Measurements from ENCODE around the gene IP6K3.

IP6K3 gene

DNA sequence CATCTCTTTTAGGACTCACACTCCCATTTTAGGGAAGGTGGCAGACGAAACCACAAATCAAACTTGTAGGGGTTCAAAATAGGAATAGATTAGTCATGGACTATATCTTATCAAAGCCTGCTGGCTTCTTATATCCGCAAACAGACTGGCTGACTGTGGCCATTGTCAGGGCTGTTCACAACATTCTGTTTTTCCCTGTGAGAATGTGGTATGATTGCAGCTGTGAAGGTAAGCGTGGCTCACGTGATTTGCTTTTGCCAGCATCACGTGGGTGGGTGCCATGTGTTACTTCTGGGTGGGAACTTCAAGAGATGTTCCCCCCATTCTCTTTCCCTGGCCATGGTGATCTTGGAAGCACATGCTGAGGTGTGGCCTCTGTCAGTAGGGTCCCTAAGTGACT, 5.9 kb downstream of the IP6K3 start:
- DNase-seq (ENCODE audit: low spot score) = no peak

DNA sequence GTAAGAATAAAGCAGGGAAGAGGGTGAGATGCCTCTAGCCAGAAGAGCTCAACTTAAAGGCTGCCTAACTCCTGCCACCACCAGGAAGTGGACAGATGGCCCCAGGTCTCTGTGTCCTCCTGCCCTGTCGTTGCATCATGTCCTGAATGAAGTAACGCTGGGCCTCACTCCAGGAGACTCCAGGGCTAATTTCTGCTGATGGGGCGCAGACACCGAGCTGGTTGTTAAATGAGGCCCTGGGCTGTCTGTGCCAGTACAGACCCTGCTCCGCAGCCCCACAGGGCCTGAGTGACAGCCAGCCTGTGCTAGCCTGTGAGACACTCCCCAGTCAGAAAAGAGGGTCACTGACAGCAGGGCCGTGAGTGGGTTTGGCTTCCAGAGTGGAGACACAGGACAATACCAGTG, 6.5 kb downstream of the IP6K3 start:
- no peak for DNase-seq (ENCODE audit: low spot score)

DNA sequence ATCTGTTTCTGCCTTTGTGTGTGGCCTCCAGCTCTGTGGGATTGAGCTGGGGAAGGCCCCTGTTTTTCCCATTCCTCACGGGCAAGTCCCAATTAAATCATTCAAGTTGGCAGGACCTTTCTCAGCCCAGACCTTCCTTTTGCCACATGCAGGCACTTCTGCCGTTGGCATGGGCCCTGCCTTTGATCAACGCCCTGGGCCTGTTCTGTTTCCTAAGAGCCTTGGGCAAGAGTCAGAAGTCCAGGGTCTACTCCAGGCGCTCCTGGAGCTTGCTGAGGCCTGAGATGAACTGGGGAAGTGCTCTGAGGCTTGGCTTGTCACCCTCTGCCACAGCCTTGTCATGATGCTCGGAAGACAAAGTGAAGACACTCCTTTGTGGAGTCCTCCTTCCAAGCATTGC, 7.1 kb downstream of the IP6K3 start:
- DNase-seq (ENCODE audit: low spot score) = no peak

DNA sequence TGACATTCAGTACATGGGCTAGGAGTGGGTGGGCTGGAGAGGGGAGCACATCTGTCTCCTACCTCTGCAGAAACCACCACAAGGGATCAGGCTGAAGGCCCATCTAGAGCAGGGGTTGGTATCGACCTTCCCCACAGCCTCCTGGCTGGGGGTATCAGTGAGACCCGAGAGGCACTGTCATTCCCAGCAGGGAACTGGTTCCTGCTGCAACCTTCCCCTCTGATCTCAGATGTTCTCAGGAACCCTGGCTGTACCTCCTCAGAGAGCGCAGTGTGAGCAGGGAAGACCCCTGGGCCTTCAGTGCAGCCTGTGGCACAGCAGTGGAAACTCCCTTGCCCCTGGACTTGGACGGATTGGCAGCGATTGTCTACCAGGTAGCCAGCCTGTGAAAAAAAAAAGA, 7.8 kb downstream of the IP6K3 start:
- DNase-seq (ENCODE audit: low spot score) = no peak

DNA sequence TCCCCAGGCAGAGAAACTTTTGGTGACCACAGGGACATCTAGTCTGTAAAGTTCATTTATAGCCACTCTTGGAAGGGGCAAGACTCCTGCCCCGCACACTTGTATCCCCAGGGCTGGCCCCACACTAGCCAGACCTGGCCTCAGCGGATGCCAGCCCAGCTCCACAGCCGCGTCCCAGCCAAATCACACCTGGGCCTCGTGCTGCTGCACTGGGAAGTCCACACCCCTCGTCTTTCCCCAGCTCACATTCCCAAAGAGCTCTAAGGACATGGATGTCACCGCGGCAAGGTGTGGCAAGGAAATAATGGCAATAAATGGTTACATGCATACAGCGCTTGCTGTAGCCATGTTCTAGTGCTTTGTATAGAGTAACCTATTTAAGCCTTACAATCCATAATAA, 8.6 kb downstream of the IP6K3 start:
- no peak for DNase-seq (ENCODE audit: low spot score)

DNA sequence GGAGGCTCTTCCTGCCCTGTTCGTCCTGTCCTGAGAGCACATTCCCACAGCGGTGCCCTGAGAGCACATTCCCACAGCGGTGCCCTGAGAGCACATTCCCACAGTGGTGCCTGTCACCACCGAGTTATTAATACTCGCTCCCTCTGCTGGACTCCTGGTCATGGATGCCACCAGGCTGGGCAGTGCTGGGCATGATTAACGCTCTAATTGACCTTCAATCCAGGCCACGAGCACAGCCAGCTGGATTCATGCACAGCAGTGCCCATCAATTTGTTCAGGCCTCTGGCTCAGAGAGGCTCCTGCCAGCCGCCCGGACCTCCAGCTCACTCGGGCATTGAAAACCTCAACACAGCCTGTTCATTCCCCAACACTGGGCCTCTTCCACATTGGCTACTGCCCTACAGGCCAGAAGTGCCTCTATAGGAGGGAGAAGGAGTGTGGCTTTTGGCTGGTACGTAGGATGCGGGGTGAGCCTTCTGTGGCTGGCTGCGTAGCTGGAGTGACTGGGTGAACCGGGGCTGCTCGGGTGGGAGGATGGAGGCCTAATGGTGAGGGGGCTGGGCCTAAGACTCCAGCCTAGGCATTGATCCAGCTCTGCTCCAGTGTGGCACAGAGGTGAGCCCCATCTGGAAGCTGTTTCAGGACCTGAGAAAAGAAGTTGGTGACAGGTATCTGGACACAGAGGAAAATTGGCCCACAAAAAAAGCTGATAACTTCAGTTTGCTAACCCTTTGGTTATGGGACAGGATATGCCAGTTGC, 9.3 kb downstream of the IP6K3 start:
- no peak for DNase-seq (ENCODE audit: low spot score)

DNA sequence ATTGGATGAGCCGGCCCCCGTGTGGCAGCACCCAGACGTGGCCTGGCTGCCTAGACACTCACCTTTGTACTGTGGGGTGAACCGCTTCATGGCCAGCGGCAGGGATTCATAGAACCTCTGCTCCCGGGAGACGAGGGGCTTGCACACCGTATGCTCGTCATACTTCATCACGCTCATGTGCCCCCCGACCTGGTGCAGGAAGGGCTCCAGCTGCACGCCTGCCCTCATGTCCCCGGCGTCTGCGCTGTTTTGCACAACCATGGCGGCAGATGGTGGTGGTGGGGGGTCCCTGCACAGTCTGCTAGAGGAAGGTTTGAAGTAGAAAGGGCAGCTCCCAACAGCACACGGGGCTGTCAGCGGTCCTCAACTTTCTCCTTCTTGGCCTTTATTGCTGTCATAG, 11.5 kb downstream of the IP6K3 start:
- DNase-seq (ENCODE audit: low spot score) = no peak

DNA sequence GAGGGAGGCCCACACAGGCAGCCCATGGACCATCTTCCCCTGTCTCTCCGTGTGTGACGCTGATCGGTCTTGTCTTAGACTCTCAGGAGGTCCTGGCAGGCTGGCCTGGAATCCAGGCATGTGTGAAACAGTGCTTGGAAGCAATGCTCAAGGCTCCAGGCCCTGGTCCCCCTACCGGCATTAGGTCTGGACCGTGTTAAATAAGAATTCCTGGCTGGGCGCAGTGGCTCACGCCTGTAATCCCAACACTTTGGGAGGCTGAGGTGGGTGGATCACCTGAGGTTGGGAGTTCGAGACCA, 13.0 kb downstream of the IP6K3 start:
- no peak for DNase-seq (ENCODE audit: low spot score)

DNA sequence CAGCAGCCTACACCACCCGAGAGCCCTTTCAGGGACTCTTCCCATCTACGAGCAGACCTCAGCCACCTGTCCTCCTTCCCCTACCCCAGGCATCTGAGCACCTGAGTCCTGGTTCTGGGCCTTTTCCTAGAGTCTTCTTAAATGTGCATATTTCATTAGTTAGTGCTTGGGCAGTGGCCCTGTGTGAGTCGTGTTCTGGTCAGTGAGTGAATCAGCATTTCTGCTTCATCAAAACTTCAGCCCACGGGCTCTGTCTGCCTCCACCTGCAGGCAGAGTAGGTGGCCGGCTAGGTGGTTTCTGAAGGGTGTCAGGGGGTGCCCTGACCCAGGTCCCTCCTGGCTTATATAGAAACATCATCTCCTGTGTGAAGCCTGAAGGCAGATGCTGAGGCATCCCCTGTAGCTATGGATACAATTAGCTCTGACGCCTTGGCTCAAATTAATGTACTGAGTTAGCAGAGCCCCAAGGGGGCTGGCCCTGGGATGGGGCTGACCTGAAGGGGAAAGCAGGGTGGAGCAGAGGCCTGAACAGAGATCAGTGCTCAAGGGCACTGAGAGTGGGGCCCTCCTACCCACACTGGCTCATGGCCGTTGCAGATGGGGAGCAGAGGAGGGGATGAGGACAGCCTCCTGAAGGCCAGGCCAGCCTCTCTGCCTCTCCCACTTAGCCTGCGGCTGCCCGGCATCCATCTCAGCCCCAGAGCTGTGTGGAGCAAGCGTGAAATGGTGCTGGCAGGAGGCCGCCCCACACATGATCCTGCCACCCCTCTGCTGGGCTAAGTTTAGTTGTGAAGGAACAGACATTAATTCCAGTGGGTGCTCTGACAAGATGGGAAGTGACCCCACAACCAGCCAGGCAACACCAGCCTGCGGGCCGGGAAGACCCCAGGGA, 13.6 kb downstream of the IP6K3 start:
- DNase-seq (ENCODE audit: low spot score) = no peak

DNA sequence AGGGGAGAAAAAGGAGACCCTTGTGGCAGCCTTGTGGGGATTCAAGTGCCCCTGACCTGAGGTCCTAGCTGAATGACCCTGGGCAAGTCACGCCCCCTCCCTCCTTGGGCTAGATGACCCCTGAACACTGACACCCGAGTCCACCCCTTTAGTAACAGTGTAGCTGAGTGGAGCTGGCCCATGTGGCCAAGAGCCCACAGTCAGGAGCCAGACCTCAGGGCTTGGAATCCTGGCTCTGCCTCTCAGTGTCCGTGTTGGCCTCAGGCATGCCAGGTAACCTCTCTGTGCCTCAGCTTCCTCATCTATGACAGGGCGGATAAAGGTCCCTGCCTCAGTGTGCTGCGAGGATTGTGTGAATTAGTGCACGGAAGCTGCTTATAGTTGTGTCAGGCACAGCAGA, 14.3 kb downstream of the IP6K3 start:
- DNase-seq (ENCODE audit: low spot score) = no peak

DNA sequence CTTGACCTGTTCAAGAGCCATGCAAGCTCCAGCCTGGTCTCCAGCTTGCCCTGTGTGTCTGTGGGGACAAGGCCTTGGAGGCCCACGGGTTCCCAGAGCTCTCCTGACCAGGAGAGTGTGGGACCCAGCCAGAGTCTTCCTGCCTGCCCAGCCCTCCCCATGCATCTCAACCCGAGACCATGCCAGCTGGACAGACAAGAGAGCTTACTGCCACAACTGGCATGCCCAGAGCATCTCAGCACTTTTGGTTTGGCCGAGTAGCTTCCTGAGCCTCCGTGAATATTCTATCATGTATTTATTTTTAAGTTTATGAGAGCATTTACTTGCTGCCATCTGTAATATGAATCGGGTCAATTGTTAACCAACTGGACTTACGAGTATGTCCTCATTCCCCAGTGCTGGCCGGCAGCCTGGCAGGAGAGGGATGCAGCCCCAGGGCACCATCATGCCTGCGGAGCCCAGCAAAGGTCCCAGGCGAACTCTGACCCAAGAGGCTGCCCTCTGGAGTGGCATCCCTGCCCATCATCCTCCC, 14.9 kb downstream of the IP6K3 start:
- no peak for DNase-seq (ENCODE audit: low spot score)

DNA sequence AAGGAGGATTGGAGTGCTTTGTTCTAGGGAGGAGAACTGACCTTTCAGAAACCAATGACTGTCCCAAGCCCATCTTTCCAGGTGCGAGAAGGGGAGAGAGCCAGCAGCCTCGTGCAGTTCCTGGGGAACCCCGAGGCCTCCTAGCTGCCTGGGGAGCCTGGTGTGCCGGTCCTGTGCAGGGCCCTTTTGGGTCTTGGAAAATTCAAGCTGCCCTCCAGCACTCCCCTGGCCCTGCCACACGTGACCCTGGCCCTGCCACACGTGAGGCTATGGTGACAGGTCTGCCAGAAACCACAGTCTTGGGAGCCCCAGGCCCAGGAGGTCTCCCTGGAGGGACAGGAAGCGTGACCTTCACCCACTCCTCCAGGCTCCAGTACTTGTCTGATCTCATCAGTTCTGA, 15.7 kb downstream of the IP6K3 start:
- no peak for DNase-seq (ENCODE audit: low spot score)

DNA sequence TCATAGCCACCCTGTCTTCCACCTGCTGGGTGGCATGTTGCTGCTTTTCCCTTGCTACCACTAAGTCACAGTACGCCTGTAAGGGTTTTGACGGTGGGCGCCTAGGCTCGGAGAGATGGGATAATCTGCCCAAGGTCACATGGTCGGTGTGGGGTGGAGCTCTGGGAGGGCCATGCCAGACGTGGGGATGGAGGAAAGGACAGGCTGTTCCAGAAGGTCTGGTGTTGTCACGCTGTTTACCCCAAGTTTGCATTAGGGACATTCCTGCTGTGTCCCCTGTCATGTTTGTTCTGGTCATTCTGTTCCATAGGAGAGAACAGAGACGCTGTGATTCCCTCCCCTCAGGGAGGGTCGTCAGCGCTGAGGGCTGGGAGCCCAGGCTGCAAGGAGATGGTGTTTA, 16.1 kb downstream of the IP6K3 start:
- DNase-seq (ENCODE audit: low spot score) = no peak

DNA sequence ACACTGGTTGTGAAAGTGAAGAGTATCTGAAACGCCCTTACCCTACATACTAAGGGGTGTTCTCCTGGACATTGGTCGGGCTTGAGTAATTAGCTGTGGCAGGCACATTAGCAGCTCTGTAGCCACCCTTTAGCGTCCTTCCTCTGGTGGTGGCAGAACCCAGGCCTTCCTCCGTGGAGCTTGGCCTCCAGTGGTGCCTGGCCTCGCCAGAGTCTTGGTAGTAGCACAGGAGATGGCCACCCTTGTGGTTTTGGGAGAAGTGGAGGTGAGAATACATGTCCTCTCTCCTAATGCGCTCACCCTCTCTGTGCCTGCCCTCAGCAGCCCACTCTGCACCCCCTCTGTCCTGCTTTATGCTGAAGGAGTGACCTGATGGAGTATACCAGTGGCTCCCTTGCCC, 17.6 kb downstream of the IP6K3 start:
- no peak for DNase-seq (ENCODE audit: low spot score)

DNA sequence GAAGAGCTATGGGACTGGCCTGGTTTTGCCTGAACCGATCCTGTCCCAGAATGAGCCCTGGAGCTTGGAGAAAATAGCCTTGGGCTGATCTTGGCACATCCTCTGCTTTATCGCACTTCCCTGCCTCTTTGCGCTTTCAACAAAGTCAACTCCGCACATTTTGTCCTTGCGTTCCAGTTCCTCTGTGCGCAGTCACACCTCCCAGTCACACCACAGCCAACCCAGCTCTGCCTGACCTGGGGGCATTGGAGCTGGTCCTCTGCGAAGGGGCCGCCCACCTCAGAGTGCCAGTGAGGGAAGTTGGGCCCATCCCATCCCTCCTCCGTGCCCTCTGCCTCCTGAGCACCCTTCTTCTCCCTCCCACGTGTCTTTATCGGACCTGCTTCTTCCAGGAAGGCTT, 18.3 kb downstream of the IP6K3 start:
- no peak for DNase-seq (ENCODE audit: low spot score)

DNA sequence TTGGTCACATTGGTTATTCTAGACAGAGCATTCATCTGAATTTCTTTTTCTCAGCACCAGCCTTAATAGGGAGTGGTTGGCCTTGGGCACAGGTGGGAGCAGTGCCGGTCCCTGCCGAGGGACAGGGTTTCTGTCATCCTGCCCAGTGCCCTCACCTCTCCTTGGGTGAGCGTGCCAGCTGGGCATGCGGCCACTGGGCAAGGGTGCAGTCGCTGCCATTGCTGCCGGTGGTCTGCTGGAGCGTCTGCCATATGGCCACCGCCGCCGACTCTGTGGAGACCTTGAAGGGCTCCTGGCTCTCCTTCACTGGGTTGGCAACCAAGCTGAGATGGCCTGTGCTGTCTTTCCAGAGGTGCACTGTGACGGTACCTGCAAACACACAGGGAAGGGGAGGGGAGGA, 18.8 kb downstream of the IP6K3 start:
- no peak for DNase-seq (ENCODE audit: low spot score)

DNA sequence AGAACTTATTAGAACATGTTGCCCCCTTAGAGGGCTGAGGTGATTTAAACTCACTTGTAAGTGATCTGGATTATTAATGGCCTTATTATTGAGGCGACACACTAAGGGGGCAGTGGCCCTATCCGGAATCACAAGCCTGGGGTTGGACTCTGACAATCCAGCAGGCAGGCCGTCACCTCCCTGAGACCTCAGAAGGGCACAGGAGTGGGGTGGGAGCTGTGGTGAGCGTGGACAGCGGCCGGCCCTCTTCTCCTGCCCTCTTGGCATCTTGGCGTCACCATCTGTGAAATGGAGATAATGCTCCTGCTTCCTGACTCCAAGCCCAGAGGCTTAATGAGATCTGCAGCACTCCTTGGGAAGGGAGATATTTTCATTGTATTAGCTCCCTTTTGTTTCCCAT, 19.6 kb downstream of the IP6K3 start:
- no peak for DNase-seq (ENCODE audit: low spot score)

DNA sequence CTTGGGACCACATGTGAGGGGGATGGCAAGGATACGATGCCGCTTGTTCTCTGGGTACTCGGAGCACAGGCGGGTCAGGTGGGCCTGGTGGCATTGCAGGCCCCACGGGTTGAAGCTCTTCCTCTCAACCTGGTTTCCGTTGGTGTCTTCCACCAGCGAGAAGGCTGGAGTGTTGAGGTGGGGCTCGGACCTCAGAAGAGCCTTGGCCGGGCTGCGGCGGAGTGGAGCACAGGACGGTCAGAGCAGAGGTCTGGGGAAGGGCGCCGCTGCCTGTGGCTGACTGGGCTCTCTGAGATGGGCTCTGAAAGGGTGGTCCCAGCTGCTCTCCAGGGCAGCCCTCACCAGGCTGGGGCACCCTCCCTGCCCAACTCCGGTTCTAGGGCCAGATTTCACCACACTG, 20.0 kb downstream of the IP6K3 start:
- DNase-seq (ENCODE audit: low spot score) = no peak

DNA sequence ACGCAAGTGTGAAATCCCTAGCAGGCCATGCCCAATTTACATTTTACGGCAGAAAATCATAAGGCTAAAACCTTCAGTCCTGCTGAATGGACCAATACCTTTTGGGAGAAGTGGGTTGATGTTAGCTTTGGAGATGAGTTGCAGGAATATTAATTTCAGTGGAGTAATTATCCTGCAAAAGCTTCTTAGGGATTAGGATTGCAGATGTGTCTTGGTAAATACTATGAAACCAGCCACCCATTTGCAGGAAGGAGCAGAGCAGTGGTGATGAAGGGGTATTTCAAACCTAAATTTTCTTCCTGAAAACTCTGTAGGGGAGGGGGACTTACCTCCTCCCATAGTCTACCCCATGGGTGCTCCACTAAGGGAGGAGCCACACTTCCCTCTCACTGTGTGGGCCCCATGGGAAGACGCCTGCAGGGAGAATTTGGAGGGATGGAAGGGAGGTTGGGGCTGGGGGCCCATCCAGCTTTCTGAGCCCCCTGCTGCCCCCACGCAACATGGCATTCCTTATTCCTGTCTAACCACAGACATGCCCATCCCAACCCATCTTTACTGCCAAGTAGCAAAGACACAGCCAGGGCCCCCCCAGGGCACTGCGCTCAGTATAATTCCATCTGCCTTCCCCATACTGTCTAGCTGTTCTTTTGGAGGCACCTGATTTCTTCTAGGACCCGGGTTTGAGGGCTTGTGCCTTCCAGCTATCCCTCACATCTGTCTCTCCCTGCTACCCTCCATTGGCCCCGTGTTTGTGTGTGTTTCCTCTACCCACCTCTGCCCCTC, 20.6 kb downstream of the IP6K3 start:
- no peak for DNase-seq (ENCODE audit: low spot score)

DNA sequence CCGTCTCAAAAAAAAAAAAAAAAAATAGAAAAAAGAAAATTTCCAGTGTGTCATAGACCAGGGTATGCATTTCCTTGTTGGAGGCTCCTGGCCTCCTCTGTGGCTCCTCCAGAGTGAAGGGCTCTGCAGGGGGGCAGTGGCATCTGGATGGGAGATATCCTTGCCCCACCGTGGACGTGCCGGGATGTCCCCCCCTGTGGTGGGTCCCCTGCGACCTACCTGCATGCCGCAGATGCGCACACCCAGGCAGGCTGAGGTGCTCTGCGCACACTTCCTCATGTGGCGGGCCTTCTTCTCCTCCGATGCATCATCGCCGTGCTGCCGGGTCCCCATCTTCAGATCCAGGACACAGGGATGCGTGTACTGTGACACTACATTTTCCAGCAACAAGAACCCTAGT, 21.5 kb downstream of the IP6K3 start:
- no peak for DNase-seq (ENCODE audit: low spot score)

DNA sequence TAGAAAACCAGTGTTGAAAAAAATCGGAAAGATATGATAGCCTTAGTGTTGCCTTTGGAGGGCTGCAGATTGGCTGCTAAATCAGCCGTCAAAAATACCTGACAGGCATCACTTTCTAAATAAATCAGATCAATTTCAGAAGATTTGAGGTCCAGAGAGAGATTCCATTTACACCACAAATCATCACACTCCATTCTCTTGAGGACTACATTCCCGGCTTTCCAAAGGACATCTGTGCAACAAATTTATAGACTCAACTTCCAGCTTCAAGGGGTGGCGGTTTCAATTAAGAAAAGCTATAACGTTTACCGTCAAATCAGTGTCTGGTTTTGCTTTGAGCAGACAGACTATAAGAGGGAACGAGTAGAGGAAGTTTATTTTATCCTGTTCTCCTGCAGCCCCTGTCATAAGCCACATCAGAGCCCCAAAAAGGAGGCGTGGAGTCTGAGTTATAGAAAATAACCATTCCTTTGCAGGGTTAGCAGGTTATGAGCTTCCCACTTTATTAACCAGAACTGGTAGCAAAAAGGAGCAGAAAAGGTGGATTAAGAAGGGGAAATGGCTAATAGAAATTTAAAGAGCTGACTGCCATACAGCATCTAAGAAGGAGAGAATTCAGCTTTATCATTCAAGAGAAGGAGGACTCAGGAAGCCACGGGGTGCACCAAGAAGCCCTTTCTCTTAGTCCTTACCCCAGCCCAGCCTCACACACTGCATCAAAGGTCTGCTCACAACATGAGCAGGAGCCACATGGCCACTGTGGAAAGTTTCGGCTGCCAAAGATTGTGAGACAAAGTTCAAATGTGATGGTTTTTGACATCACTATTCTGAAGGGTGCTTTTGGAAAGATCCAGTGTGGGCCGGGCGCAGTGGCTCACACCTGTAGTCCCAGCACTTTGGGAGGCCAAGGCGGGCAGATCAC, 22.3 kb downstream of the IP6K3 start:
- no peak for DNase-seq (ENCODE audit: low spot score)

Measured in pons (tissue), 1 donor.